NCI-H1105 (cell line): ENCODE data around the gene CRIM1.

Experiments used
- DNase-seq: peaks from one replicate; lab custom pipeline; 2025; lab: John Stamatoyannopoulos, UW

Gene CRIM1

DNA sequence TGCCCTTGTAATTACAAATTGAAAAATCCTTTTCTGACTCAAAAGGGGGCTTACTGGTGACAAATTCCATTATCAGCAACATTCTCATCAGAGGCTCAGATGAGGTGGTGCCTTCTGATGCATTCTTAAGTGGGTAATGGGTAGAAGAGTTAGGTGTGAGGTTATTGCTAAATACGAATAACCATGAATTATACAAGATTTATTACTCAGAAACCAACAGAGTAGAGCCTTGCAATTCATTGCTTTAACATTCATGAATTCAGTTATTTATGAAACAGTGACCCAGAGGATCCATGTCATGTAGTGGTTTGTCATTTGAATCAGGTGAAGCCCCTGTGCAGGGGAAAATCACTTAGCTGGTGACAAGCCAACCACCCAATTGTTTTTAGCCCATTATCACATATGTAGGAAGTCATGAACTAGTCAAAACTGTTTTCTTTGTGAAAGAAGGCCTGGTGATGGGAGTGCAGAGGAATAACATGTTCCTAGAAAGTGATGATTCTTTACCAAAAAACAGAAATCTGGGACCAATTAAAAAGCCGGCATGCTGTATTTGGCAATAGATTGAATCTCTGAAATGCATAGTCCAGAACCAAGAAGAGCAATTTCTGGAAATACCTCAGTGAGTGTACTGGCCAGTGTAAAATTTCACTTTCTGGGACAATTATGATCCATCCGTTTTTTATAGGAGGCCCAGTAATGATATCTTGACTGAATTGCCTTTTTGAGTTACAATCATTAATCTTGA lies 70.2 kb downstream of the CRIM1 start:
- no peak for DNase-seq

DNA sequence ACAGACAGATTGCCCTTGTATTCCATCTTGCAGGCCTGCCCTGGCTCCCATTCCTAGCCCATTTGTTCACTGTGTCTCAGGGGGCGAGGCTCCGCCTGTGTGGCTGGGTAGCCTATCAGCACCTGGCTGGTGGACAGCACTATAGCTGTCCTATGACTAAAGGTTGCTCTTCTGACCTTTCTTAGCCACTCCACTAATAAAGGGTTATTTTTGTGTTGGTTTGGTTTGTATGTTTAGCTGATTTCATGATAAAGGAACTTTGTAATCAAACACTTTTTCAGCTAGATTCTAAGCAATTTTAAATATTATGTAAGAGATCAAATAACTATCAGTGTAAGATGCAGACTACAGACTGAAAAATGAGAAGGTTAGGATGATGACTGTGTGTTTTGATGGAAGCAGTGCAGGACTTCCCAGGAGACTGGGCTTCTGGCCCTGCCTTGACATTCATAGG lies 72.2 kb downstream of the CRIM1 start:
- DNase-seq: no peak

DNA sequence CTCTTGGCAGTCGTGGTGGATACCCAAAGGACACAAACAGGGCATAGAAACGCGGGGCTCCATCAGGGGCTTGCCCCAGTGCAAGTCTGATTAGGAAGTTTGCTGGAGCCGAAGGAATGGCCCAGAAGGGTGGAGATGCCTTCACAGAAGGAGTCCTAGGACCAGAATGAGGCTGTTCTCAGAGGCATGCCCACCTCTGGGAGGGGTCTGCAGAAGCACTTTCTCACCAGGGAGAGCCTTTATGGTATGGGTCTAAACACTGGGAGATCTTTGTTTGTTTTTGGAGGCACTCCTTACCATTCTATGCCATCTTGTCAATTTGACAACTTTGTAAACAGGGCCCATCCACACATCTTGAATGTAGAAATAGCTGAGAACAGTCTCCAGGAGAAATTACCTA lies 75.0 kb downstream of the CRIM1 start:
- DNase-seq: no peak

DNA sequence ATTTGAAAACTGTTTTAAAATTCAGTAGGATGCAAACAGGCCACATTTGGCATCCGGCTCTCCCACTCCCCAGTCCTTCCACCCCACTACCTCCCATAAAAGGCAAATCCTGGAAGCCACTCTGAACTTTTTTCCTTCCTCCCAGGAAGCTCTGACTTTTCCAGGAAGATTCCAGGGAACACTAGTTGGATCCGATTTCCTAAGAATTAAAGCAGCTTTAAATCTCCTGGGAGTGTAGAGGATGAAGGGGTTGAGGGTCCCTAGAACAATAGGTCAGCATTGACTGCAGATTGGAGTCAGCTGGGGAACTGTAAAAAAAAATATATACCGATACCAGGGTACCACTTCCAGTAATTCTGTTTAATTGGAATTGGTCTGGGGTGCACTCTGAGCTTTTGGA lies 76.9 kb downstream of the CRIM1 start:
- DNase-seq: no peak

DNA sequence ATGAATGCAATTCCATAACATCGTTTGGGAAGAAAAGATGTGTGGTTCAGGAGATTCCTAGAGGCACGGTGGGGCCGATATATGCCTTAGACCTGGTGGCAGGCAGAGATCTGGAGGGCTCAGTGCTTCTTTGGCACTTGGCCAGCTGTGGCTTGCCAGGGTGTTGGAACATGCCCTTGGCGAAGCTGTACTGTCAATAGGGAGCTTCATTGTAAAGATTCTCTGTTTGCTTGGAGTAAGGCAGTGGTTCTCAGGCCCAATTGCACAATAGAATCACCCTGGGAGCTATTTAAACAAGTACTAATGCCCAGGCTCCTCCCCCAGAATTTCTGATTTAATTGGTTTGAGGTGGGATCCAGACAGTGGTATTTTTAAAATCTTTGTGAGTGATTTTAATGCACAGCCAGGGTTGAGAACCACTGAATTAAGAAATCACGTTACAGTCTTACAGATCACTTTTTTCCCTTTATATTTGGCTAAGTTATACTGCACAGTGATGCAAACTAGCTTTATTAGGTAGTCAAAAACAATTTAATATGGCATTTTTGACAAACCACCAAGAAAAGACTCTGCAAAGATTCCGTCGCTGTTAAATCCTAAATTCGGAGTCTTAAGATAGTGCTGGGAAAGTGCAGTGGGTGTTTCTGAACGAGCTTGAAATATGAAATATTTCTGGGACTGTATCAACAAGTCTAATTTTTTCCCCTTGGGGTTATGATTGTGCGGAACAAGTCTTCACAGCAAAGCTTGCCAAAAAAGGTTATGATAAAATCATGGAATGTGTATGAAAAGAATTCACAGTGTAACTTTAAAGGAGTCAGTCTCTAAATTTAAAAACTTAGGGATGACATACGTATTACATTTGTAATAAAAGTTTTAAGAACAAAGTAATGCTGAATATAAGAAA lies 78.0 kb downstream of the CRIM1 start:
- peak; percentile 27 for DNase-seq

DNA sequence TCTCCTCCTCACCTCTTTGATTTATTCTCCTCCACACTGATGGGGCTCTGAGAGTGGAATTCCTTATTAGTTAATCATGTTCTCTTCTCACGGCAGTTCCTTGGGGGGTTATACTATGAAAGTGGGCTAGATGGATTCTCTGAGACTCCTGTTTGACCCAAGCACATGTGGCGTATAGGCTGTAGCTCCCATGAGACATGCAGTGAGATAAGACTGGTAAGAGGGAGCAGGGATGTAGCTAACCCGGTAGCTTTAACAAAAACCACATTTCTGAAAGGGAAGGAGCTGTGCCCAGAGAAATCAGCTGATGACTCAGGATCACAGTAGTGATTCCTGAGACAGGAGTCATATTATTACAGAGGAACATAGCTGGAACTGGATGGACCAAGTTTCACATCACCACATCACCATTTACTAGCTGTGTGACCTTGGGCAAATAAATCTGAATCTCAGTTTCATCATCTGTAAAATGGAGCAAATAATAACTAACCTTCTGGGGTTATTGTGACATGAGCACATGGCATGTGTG lies 82.9 kb downstream of the CRIM1 start:
- no peak for DNase-seq

DNA sequence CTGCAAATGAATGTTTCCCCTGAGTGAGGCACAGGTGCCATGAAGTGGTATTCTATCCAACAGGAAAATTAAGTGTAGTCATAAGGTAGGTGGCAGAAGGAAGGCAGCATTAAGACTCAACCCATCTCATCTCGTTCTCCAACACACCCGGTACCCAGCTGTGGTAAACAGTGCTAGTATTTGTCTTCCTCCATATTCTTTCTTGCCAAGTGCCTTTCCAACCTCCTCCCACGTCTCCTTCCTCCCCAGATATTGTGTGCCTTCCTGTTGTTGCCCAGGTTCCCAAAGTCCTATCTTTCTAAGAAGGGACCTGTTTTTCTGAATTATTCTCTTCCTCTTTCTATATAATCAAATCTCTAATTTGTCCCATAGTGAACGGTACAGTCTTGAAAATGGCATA lies 83.5 kb downstream of the CRIM1 start:
- no peak for DNase-seq

DNA sequence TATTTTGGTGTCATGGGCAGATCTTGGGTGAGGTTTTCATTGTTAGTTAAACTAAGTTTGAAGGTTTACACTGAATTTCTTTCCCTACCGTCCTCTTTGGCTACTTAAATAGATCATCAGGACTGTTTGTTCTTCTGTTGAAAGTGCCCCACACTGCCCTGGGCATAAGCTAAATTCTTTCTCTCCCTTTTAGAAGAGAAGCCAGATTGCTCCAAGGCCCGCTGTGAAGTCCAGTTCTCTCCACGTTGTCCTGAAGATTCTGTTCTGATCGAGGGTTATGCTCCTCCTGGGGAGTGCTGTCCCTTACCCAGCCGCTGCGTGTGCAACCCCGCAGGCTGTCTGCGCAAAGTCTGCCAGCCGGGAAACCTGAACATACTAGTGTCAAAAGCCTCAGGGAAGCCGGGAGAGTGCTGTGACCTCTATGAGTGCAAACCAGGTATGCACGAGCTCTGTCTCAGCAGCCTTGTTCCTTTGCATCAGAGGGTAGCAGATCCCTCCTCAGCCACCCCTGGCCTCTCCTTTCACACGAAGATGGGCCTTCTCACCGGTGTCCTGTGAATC lies 85.6 kb downstream of the CRIM1 start:
- no peak for DNase-seq

DNA sequence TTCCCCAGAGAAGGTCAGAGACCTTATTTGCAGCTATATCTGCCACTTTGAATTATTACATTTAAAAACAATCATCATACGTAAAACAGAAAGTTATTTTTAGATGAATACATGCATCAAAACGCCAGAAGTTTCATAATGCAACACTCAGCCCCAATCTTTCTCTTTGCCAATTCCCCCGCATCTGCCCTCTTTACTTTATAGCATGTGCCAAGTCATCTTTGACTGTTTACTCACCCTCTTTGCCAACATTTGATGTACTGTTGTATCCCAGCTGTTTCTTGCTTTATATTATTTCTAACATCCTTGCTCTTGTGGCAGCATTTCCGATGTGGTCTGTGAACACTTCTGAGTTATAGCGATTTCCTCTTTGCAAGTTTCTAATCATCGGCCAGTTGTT lies 86.2 kb downstream of the CRIM1 start:
- no peak for DNase-seq

DNA sequence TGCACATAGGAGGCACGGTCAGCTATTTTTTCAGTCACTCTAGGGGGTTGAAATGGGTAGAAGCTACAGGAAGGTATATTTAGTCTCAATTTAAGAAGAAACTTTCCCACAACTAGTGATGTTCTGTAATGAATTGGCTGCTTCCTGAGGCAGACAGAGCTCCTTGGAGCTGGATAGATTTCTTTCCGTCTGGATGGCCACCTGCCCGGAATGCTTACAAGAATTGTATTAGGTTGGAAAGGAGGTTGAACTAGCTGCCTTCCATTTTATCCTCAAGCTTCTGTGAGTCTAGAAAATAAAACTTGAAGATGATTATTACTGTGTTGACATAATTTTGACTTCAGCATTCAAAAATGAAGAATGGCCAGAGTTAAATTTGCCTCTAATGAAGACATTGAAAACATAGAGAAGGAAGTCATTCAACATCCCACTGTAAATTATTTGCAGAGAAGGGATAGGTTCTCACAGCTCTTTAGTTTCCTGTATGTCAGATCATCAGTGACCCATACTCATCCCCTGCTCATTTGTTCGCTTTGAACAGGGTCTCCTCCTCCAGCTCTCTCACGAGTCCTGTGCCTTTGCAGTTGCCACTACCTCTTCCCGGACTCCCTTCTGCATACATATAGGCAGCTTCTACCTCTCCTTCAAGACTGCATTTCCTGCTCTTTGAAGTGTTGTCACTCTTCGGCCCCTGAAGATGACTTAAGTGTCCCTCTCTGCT lies 88.8 kb downstream of the CRIM1 start:
- DNase-seq: no peak

DNA sequence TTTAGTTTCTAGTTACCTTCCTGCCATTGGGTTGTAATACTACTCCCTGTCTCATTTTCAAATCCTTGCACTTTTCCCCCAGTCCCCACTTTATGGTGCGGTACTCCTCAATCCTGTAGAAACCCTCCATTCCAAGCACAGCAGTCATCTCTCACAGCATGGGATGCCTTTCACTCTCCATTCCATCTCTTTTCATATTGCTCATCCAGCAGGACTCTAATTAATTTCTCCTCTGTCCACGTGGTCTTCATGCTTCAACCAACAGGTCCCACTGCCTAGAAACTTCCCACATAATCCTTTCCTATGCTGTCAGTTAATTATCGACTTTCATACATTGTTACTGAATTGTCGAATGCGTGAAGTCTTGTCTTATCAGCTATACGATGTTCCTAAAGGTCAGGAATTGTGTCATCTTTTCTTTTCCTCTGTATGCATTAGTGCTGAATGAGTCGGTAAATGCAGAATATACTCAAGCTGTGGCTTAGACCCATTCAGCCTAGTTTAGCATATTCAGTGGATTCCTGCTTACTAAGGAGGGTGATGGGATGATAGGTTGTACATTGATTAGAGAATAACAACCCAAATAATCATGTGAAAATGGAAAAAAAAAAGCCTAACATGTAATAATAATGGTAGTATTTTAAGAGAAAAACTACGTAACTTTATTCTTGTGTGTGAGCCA lies 89.7 kb downstream of the CRIM1 start:
- no peak for DNase-seq

DNA sequence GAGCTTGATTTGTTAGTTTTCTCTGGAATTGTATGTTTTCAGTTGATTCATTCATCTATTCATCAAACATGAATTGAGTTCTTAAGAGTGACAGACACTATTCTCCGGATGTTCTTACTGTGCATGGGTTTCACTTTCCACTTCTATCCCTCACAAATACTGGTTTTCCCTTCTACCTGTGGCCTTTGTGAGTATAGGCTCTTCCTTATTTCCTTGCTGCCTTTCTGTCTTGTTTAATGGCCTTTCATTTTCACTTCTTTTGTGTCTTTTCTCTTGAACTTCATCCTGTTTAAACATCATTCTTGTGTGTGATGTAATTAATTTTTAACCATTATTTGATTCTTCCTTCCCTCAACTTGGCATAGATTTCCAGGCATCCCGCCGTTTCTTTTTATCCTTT lies 90.7 kb downstream of the CRIM1 start:
- DNase-seq: no peak

DNA sequence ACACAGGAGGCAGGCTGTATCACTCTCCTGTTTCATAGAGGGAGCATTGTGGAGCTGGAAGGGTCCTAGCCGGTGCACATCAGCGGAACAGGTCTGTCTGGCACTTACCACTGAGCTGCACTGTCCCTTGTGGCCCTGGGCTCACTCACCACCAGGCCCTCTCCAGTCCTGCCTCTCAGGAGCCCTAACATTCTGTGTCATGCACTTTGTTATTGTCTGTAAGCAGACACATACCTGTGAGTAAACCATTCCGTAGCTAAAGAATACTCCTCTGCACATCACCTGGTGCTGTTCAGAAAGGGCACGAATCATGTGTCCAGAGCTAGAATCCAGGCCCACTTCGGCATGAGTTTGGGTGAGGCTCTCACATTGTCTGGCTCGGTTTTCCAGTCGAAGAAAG lies 93.6 kb downstream of the CRIM1 start:
- no peak for DNase-seq

DNA sequence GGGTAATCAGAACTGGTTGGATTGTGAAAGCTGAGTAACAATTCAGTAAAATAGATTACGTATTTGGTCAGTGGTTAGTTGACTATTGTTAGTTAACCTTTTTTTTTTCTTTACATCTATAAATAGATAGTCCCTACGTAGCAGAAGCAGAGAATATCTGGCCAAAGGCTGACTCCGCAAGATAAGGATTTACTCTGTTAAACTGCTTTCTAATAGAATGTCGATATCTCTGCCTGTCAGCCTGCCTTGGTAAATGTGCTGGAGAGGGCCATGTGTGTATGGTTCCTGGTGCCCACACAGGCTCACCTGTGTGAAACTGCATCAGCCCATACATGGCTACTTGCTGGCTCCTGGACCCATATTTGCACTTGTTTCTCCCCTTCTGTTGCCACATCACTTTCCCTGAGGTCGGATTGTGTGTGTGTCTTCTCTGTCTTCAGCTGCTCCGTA lies 94.4 kb downstream of the CRIM1 start:
- DNase-seq: no peak

DNA sequence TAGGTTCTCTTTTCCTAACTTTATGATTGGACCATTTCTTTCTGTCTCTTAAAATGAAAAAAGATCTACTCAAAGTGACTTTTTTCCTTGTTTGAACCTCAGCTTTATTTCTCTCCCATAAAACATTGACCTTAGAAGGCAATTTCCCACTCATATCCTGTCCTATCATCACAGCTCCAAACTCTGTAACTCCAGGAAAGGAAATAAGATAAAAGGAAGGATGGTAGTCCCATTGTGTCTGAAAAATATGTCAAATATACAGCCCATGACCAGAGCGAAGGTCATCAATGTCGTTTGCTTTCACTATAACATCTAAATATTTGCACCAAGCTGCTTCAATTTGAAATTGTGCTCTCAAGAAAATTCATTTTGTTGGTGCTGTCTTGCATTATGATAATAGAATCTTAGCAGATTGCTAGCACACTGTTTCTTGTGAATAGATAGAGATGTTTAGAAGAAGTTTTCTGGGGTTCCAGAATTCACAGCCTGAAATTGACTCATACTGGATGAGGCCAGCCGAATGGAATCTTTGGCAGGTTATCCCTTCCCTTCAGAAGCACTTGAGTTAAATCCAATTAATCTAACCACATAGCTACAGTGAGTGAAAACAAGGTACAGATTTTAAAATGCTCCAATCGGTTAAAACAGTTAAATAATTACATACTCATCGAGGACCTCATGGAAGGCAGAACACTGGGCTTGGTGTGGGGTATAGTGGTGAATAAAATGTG lies 95.1 kb downstream of the CRIM1 start:
- no peak for DNase-seq

DNA sequence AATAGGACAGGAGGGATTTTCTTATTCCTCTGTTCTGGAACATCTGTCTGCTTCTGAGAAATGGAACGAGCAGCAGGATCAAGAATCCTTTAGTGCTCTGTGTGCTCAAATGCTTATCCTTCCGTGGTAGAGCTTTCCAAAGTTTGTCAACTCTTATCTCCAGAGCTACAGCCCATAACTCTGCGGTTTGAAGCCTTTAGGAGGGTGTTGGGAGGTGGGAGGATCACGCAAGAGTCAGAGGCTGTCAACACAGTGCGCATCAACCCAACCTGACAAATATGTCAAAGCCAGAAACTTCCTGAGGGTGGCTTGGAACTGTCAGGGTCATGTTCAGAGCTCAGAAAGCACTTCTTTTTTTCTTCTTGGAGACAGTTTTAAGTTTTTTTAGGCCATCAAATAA lies 95.9 kb downstream of the CRIM1 start:
- no peak for DNase-seq

DNA sequence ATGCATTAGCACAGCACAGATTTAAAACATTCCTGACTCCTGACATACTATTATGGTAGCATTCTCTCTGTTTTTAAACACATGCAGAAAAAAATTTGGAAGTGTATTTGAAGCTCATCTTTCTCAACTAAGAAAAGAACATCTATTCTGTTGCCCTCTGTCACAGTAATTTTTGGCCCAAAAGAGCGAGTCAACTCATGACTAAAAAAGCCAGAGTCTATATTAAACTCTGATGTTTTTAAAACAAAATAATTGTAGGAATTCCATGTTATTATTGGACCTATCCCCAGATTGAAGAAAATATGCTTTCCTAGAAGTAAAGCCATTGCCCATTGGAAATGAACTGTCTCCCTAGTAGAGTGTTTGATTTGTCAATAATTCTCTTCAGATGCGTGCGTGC lies 96.7 kb downstream of the CRIM1 start:
- DNase-seq: no peak

DNA sequence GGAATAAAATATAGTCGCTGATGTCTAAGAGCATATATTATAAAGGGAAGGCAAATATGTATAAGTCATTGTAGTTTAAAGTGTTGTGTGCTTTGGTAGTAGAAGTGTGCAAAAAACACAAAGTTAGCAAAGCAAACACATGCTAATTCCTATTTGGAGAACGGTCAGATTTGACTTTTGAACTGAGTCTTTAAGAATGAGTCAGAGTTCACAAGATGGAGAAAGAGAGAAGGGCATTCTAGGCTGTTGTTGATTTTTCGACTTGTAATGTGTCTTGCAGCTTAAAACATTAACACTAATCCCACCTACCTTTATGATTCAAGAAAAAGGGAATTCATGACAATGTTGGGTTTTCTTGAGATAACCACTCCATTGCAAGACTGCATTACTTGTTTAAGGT lies 98.1 kb downstream of the CRIM1 start:
- DNase-seq: no peak

DNA sequence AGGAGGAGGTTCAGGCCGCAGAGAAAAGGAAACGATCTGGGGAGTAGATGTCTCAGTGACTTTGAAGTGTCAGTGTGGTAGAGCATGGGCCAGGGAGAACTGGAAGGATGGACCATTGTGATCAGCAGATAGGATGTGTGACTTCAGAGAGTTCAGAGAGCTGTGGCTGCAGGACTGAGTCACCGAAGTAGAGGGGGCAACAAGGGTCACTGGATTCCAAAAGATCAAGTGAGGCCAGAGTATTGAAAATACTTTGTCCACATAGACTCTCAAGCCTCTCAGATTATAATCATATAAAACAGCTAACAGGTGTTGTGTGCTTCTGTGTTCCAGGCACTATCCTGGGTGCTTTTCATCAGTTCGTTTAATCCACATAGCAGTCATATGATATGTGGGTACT lies 99.4 kb downstream of the CRIM1 start:
- DNase-seq: no peak

DNA sequence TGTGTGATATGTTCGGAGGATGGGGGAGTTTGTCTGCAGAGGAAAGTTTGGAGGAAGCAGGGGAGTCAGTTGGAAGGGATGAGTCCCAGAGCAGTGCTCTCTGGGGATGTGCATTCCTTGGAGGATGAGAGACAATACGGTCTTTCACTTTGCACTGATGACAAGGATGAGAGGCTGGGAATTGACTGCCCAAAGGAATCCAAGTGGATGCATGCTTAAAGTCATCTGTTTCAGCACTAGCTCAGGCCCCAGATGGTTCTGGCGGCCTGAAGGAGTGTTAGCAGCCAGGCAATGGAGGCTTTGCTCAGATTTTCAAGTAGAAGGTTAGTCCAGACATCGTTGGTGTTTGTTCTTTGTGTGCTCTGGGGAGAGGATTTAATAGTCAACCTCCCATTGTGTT lies 100.2 kb downstream of the CRIM1 start:
- DNase-seq: no peak
